ENCODE data around the gene ST6GALNAC6. TPM values are rescaled to one million over a fixed set of nuclear protein-coding genes. Genes with fewer than 3 reads are reported as not detected.
"Not testable (repeated sequence)": the region's sequence is repeated elsewhere in the genome, so short reads cannot be mapped to it uniquely, and the experiment has no call there.

The ST6GALNAC6 gene
- polyA plus RNA-seq, 12 donors, result 37.0 to 62.6 (median 51.5) TPM; not detected in 1

DNA sequence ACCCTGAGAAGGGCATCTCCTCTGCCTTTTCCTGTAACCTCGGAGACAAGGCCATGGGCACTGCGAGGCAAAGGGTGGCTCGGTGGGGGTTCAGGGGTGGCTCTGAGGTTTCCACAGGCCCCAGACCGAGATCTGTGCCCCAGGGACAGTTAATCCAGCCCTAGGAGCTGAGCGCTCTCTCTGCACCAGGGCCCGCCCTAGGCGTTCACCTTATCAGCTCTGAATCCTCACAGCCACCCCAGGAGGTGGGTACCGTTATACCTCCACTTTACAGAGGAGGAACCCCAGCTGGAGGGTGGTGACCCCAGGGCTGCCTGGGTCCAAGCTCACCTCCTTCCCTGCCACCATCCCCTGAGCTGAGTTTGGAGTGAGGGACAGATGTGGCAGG is 42.7 kb downstream of the ST6GALNAC6 start:
- DNase-seq, result no peak

DNA sequence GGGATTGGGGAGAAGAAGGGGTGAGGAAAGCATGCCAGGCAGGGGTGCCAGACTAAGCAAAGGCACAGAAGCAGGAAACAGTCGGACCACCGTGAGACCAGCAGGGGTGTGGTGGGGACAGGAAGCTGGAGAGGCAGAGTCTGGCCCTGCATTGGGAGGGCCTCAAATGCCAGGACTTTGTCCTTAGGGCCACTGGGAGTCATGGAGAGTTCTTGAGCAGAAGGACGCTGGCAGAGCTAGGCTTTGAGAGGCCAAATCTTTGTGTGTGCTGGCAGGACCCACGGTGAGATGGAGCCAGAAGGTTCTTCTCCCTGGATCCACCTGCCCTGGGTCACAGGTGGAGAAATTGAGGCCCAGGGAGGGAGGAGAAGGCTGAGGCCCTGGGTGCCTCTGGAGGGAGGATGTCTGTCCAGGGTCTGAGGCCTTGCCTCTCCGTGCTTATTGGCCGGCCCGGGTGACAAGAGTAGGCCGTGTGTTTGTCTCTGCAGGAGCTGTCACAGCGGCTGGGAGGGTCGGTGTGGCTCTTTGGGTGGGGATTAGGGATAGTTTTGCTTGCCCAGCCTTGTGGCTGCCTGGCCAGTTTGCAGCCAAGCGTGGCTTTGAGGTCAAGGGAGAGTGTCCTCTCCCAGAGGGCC is 43.2 kb downstream of the ST6GALNAC6 start:
- no peak for DNase-seq

DNA sequence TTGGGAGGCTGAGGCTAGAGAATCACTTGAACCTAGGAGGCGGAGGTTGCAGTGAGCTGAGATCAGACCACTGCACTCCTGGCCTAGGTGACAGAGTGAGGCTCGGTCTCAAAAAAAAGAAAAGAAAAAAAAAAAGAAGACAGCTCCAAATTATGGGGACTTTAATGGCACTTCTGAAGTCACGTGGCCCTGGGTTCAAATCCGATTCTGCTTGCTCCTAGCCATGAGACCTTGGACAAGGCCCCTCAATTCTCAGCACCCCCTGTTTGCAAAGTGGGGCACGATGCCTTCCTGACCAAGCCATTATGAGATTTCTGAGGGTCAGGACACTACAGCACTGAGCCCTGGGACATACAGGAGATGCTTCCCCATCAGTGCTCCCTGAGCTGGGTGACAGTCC is 43.9 kb downstream of the ST6GALNAC6 start:
- DNase-seq, result no peak

GRCh38 chr9:127854960-127855359 is 44.4 kb downstream of the ST6GALNAC6 start:
- DNase-seq, result no peak

- no peak for DNase-seq
Observed at GRCh38 chr9:127854184-127854806, 45.1 kb downstream of the ST6GALNAC6 start, which contains the start of gene ENG. Gene ENG (minus strand): TSS chr9:127854658. CDS start chr9:127854355, 303 bp downstream.

DNA sequence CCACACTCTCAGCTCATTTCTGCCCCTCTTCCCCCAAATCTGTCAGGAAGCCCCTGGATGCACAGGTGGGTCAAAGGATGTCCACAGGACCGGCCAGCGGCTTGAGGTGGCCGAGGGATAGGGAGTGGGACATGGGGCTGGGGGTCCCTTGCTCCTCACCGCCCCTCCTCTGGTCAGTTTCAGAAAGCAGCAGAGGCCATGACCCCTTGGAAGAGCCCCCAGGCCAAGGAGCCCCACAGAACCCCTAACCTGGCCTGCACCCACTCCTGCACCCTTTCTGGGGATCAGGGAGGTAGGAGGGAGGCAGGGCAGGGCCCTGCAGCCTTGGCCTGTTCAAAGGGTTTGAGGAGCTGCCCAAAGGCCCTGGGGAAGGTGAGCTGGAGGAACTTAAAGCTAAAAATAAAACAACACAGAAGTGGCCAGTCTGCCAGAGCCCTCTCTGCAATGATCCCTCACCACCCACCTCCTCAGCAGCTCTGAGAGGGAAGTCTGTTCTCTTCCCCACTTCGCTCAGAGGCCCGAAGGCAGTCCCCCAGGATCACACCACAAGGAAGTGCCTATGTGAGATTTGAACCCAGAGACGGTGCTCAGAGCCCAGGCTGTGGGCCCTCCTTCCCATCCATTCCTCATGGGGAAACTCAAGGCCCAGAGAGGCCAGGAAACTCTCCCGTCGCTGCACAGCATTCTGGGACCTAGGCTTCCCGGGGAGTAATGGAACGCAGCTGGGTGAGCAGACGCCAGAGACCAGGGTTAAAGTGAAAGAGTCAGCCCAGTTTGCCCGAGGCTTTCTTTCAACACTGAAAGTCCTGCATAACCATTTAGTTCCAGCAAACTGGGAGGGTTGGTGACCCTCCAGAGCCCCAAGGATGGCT is 45.9 kb downstream of the ST6GALNAC6 start:
- DNase-seq, result no peak

GRCh38 chr9:127852829-127853228 is 46.6 kb downstream of the ST6GALNAC6 start:
- no peak for DNase-seq

DNA sequence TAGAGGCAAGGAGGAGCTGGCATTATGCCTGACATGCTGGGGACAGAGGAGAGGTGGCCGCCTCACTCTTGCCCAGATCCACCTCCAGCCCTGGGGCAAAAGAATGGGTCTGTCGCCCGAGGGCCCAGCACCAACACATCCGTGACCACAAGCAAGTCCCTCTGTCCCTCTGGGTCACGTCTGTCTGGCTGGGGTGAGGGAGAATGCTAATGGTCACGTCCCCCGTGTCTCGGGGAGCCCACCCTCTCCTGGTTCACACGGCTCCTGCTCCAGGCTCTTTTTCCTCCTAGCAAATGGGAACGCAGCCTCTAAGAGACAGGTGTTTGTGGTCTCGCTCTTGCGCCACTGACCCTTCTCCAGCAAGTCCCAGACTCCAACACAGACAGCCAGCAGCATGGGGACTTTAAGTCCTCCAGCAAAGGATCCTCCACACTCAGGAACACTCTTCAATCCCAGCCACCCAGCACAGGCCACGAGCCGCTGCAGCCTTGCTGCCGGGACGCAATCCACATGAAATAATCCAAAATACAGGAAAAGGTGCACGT is 49.0 kb downstream of the ST6GALNAC6 start:
- no peak for DNase-seq

- no peak for DNase-seq
Observed at GRCh38 chr9:127848756-127849504, 50.5 kb downstream of the ST6GALNAC6 start.

DNA sequence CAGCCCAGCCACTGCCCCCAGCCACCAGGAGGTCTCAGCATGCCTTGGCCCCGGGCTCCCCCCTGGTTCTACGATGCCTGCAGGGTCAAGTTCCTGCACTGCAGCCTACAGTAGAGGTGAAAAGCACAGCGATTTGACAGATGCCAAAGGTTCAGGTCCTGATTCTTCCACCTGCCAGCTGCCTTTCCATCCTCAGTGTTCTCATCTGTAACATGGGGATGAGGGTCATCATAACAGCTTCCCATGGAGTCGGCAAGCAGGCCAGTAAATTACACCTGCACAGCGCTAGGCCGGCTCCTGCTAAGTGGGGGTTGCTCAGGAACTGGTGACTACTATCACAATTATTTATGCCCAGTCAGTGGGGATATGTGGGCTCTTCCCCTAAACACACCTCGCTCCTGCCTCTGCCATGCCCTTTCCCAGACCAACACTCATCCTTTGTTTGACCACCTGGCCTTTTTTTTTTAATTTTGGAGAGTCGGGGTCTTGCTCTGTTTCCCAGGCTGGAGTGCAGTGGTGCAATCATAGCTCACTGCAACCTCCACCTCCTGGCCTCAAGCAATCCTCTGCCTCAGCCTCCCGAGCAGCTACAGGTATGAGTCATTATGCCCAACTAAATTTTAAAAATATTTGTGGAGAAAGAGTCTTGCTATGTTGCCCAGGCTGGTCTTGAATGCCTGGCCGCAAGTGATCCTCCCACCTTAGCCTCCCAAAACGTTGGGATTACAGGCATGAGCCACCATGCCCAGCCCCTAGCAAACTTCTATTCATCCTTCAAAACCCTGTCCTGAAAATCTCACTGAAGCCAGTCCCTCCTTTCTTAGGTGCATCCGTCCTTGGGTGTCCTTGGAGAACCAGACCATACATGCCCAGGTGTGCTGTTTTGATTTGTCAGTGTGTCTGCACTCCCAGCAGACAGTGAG is 51.3 kb downstream of the ST6GALNAC6 start:
- DNase-seq, result no peak

- DNase-seq, result no peak
Observed at GRCh38 chr9:127847178-127847510, 52.3 kb downstream of the ST6GALNAC6 start.

GRCh38 chr9:127846443-127847177 is 52.8 kb downstream of the ST6GALNAC6 start:
- no peak for DNase-seq

GRCh38 chr9:127845619-127846018 is 53.8 kb downstream of the ST6GALNAC6 start:
- DNase-seq, result not testable (repeated sequence)

DNA sequence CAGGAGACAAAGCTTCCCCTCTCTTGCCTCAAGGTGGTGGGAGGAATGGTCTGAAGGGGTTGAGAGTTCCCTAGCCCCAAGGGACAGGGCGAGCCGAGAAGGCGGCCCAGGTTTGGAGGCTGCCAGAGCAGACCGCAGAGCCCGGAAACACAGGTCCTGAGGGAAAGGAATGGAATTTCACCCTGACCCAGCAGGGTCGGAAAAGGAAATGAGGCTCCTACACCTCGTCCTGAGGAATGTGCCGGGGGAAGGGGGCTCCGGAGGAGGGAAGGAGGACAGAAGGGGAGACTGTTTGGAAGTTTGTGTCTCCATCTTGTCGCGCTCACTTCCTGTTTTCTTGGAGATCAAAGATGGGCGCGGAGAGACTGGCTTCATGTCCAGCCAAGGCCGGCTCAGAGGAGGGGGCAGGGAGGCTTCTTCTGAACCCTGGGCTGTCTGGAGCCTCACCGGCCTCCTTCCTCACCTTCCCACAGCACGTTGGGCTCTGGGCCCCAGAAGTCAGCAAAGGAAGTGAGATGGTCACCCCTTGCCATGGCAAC is 54.5 kb downstream of the ST6GALNAC6 start:
- DNase-seq, result no peak

- DNase-seq, result no peak
Observed at GRCh38 chr9:127841087-127841835, 58.1 kb downstream of the ST6GALNAC6 start.

- DNase-seq, result no peak
Observed at GRCh38 chr9:127838375-127839078, 60.9 kb downstream of the ST6GALNAC6 start.

GRCh38 chr9:127837346-127837745 is 62.1 kb downstream of the ST6GALNAC6 start:
- no peak for DNase-seq

- not testable (repeated sequence) for DNase-seq
Observed at GRCh38 chr9:127836561-127836960, 62.8 kb downstream of the ST6GALNAC6 start.
